Measurements from ENCODE around the gene MMS19.

GRCh38 chr10:97474918-97475317 is 23.3 kb downstream of the MMS19 start:
- TF ChIP-seq, protein P1, sequence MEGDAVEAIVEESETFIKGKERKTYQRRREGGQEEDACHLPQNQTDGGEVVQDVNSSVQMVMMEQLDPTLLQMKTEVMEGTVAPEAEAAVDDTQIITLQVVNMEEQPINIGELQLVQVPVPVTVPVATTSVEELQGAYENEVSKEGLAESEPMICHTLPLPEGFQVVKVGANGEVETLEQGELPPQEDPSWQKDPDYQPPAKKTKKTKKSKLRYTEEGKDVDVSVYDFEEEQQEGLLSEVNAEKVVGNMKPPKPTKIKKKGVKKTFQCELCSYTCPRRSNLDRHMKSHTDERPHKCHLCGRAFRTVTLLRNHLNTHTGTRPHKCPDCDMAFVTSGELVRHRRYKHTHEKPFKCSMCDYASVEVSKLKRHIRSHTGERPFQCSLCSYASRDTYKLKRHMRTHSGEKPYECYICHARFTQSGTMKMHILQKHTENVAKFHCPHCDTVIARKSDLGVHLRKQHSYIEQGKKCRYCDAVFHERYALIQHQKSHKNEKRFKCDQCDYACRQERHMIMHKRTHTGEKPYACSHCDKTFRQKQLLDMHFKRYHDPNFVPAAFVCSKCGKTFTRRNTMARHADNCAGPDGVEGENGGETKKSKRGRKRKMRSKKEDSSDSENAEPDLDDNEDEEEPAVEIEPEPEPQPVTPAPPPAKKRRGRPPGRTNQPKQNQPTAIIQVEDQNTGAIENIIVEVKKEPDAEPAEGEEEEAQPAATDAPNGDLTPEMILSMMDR (IDR thresholded peaks at IDR 0.05), result no peak
- no peak for TF ChIP-seq POLR2A (IDR thresholded peaks at IDR 0.05)

Data from thyroid gland (tissue), 4 donors.